ENCODE data around the gene FAM174A. TPM values are rescaled to one million over a fixed set of nuclear protein-coding genes. Genes with fewer than 3 reads are reported as not detected.
A peak's percentile ranks its signal among the peaks of the same experiment; 100 is the strongest.
"Not testable (repeated sequence)": the region's sequence is repeated elsewhere in the genome, so short reads cannot be mapped to it uniquely, and the experiment has no call there.

Gene FAM174A
- total RNA-seq, 1 donor from 2014 or later: 43.6 TPM

GRCh38 chr5:100576217-100576751, 41.1 kb downstream of the FAM174A start:
- peak; percentile 74 for DNase-seq

DNA sequence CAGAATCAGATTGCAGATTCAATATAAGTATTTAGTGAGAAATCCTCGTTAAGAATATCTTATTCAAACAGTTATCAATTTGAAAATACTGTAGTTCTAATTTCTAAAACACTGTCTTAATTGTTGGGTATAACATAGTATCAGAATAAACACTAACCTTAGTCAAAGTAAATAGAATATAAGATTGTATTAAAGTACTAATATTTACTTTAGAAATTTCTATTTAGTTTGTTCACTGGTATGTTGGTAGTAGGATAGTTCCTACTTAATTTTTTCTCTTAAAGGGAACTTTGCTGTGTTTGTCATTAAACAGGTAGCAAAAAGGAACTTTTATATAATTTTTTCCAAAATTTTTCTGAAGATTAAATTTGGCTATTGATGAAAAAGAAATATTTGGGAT, 42.3 kb downstream of the FAM174A start:
- DNase-seq: no peak

DNA sequence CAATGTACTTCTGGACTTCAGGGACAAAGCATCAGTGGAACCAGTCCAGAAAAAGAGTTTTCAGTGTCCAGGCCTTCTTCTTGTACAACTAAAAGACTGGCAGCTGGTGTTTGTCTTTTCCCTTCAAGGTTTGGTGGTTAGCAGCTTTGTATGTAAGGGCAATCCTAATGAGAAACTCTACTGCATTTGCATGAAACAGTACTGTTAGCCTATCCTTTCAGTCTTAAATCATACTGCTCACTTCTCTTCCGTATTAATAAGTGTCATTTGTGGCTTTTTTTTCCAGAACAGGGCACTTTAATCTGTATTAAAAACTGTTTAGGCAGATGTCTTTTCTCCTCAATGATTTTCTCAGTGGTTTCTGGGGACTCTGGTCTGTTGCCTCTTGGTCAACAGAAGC, 48.9 kb downstream of the FAM174A start:
- no peak for DNase-seq

GRCh38 chr5:100584889-100585288, 49.7 kb downstream of the FAM174A start:
- DNase-seq: no peak

GRCh38 chr5:100590867-100591266, 55.7 kb downstream of the FAM174A start:
- DNase-seq: no peak

GRCh38 chr5:100595152-100595811, 60.1 kb downstream of the FAM174A start:
- DNase-seq: peak; percentile 92

DNA sequence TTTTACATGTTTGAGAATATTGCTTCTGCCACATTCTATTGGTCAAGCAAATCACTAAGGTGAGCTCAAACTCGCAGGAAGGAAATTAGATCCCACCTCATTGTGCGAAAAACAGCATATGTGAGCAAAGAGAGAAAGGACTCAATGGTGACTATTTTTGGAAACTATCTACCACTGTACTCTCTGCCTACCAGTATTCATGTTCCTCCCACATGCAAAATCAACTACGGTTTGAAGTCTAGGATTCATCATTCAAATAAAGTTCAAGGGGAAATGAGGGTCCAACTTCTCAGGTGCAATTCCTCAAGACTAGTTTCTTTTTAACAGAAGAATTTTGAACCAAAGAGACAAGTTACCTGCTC, 60.6 kb downstream of the FAM174A start:
- DNase-seq: no peak

DNA sequence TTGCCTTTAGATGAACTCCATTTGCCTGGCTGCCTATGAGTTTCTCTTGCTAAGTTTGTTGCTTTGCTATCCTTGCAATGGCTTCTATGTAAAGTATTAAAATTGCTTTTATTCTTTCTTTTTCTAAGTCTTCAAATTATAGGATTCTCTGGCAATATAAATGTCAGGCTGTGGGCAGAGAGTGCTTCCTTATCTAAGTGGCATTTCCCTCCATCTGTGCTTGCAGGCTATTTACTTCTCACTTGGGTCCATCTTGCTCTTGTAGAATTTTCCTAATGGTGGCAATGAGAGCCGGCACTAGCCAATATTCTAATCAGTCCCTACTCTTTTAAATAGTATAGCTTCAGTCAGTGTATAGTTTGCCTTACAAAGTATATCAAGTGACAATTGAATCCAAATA, 63.3 kb downstream of the FAM174A start:
- no peak for DNase-seq

DNA sequence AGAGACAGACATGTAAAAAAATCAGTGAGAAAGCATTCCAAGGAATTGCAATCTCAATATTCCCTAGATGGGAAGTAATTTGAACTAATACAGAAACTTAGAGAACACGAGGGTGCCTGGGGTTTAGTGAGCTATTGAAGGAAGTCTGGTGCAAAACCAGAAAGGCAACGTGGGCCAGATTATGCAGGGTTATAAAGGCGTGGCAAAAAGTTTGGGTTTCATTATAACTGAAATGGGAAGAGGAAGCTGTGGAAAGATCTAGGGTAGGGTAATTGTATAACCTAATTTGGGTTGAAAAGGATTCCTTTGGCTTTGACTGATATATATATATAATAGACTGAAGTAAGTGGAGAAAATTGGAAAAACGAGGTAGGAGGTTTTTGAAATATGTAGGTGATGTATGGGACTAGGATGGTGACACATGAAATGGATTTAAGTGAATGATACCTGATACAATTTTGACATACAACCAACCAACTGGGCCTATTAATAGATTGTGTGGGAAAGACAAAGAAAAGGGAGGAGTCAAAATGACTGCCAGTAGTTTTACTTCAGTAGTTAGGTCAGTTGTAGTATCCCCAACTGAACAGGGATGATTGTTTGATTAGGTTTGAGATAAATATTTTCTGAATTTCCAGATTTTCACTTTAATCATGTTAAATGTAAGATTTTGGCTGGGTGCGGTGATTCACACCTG, 65.3 kb downstream of the FAM174A start:
- DNase-seq: no peak

GRCh38 chr5:100603141-100603540, 68.0 kb downstream of the FAM174A start:
- DNase-seq: no peak

DNA sequence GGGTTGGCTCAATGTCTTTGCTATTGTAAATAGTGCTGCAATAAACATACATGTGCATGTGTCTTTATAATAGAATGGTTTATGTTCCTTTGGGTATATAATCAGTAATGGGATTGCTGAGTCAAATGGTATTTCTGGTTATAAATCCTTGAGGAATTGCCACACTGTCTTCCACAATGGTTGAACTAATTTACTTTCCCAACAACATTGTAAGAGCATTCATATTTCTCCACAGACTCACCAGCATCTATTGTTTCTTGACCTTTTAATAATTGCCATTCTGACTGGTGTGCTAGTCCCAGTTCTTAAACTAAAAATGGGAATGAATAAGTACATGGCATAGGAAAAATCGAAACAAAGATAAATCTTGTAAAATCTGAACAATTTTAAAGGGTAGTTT, 68.8 kb downstream of the FAM174A start:
- not testable (repeated sequence) for DNase-seq

- DNase-seq: no peak
These were observed 74.4 kb downstream of the FAM174A start for GRCh38 chr5:100609594-100609993.

- no peak for DNase-seq
These were observed 79.1 kb downstream of the FAM174A start for GRCh38 chr5:100614308-100614707.

GRCh38 chr5:100615362-100615761, 80.2 kb downstream of the FAM174A start:
- DNase-seq: no peak

GRCh38 chr5:100616291-100616690, 81.1 kb downstream of the FAM174A start:
- DNase-seq: no peak

GRCh38 chr5:100616981-100617380, 81.8 kb downstream of the FAM174A start:
- no peak for DNase-seq

DNA sequence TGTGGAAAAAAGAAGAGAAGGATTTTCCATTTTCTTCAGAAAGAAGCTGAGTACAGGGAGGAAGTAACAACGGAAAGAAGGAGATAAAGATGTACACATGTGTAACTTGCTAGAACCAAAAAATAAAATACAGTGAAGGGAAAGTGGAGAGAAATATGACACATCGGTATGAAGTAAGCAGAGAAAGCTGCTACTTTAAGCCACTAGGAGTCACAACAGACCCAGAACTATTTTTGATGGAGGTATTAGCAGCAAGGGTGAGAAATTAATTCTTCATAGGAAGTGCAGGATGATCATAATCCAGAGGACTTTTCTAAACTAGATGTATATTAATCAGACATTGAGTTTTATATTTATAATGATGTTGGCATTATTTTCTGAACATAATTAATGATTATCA, 88.5 kb downstream of the FAM174A start:
- DNase-seq: peak; percentile 60

GRCh38 chr5:100634937-100635534, 99.9 kb downstream of the FAM174A start:
- DNase-seq: no peak

Measured in dermis blood vessel endothelial cell (primary cell).